Keratinocyte (primary cell): Measurements from ENCODE around the gene ITGA7. TPM values are rescaled to one million over a fixed set of nuclear protein-coding genes. Genes with fewer than 3 reads are reported as not detected.

Experiments used
- DNase-seq: peaks from one replicate; pipeline ENCODE4 v3.0.0-alpha.2; 2011; ENCODE audit warnings: low read depth, missing footprints, low spot score
- FAIRE-seq: peaks from 2 replicates; lab custom pipeline; 2011; peaks lifted over from hg19 to GRCh38; lab: Jason Lieb, UNC
- H2AFZ ChIP-seq: 2 replicates; pipeline ENCODE4 v1.6.0; 2012; ENCODE audit warnings: low read length, control low read depth, inconsistent platforms; ENCODE audit not compliant: control insufficient read depth
- H3K27ac ChIP-seq: 2 replicates; pipeline ENCODE4 v1.5.1; 2011; ENCODE audit warnings: low read length; ENCODE audit not compliant: control insufficient read depth, insufficient read depth
- H3K27me3 ChIP-seq: 3 replicates; pipeline ENCODE4 v1.6.0; 2011; ENCODE audit warnings: low read length; ENCODE audit not compliant: control insufficient read depth, insufficient read depth; ENCODE audit errors: extremely low read depth
- H3K36me3 ChIP-seq, 2 experiments: 2 replicates in 1 of 2; 3 replicates in 1 of 2; pipeline ENCODE4 v1.5.1; 2011; ENCODE audit warnings: low read length in 2 of 2, mild to moderate bottlenecking in 1 of 2; ENCODE audit not compliant: control insufficient read depth in 2 of 2, insufficient read depth in 2 of 2; ENCODE audit errors: extremely low read depth in 1 of 2
- H3K4me1 ChIP-seq: 3 replicates; pipeline ENCODE4 v1.5.1; 2011; ENCODE audit warnings: low read length; ENCODE audit not compliant: control insufficient read depth, insufficient read depth; ENCODE audit errors: extremely low read depth
- H3K4me2 ChIP-seq: 3 replicates; pipeline ENCODE4 v1.6.0; 2011; ENCODE audit warnings: low read depth, low read length; ENCODE audit not compliant: control insufficient read depth, insufficient read depth; ENCODE audit errors: extremely low read depth
- H3K4me3 ChIP-seq, 3 experiments: fragments of 200-600 bp in 1 of 3; sonication (generic) in 1 of 3; 2 replicates in 2 of 3; 3 replicates in 1 of 3; pipeline ENCODE4 v1.5.1; 2011 to 2016; ENCODE audit warnings: low read length in 3 of 3, mild to moderate bottlenecking in 3 of 3, control low read depth in 2 of 3, inconsistent platforms in 1 of 3, low read depth in 1 of 3, mixed read lengths in 1 of 3, mixed run types in 1 of 3, moderate library complexity in 1 of 3; ENCODE audit not compliant: control insufficient read depth in 2 of 3, insufficient read depth in 2 of 3; ENCODE audit errors: extremely low read depth in 1 of 3
- H3K79me2 ChIP-seq: 2 replicates; pipeline ENCODE4 v1.6.0; 2012; ENCODE audit warnings: low read length; ENCODE audit not compliant: control insufficient read depth, insufficient read depth
- H3K9ac ChIP-seq: 3 replicates; pipeline ENCODE4 v1.6.0; 2011; ENCODE audit warnings: low read length; ENCODE audit not compliant: control insufficient read depth, insufficient read depth; ENCODE audit errors: extremely low read depth
- H3K9me1 ChIP-seq: 3 replicates; pipeline ENCODE4 v1.6.0; 2011; ENCODE audit warnings: low read length; ENCODE audit not compliant: control insufficient read depth, insufficient read depth; ENCODE audit errors: extremely low read depth
- H3K9me3 ChIP-seq: 2 replicates; pipeline ENCODE4 v1.5.1; 2012; ENCODE audit warnings: low read depth, low read length; ENCODE audit not compliant: control insufficient read depth
- H4K20me1 ChIP-seq: 3 replicates; pipeline ENCODE4 v1.6.0; 2011; ENCODE audit warnings: low read length; ENCODE audit not compliant: control insufficient read depth, insufficient read depth; ENCODE audit errors: extremely low read depth
- CTCF ChIP-seq, 3 experiments: IDR thresholded peaks in 1 of 3; conservative IDR thresholded peaks in 1 of 3; optimal IDR thresholded peaks in 1 of 3; 2 replicates in 2 of 3; 3 replicates in 1 of 3; pipeline versions ENCODE3 to v1.5.1; 2011; ENCODE audit warnings: low read length in 3 of 3, mild to moderate bottlenecking in 3 of 3, moderate library complexity in 2 of 3, control low read depth in 1 of 3, inconsistent platforms in 1 of 3; ENCODE audit not compliant: insufficient read depth in 2 of 3; ENCODE audit errors: extremely low read depth in 1 of 3
- EZH2 ChIP-seq: IDR thresholded peaks from one replicate; pipeline ENCODE4 v1.6.1; 2012; ENCODE audit warnings: inconsistent platforms, mild to moderate bottlenecking, low read length, moderate library complexity
- dilution Hi-C: fragments of 300-500 bp; cut with MboI; formaldehyde crosslinking; loops from one replicate; pipeline ENCODE4 v1.7.0; 2020; ENCODE audit warnings: low sequenced_read_pairs; ENCODE audit not compliant: extremely low pct_ligation_motif_present
- polyA plus RNA-seq, 5 experiments: library from polyadenylated mRNA; depleted of rRNA in 3 of 5; stranded (reverse) in 3 of 5; stranded (forward) in 1 of 5; unstranded in 1 of 5; fragments of >200 nt; gene quantifications; 1 replicate in 1 of 5; 2 replicates in 3 of 5; 3 replicates in 1 of 5; pipeline versions ENCODE4 v1.2.1 to v1.2.3, GENCODE V29; 2011 to 2012; ENCODE audit warnings: missing spikeins in 2 of 5, low read depth in 1 of 5, low replicate concordance in 1 of 5

ITGA7 gene
- polyA plus RNA-seq, 1 donor (not counting 4 experiments of a cell fraction or from before 2014, with no cell fraction given): 0.04 TPM

- dilution Hi-C loops: no loop called here
- Histone ChIP-seq H2AFZ (peak within 1 kb of the TSS; percentile 85), H4K20me1 (no peaks in the 10 kb centered on the region), H3K4me3 (peak within 1 kb of the TSS; percentile 57 to 74 (median 72)), H3K4me1 (peaks cover 14% of the 10 kb centered on the region), H3K9ac (peak within 1 kb of the TSS; percentile 20), H3K9me1 (no peaks in the 10 kb centered on the region), H3K9me3 (no peaks in the 10 kb centered on the region), H3K4me2 (peak within 1 kb of the TSS; percentile 89), H3K36me3 (no peaks in the 10 kb centered on the region), H3K27me3 (no peaks in the 10 kb centered on the region), H3K79me2 (no peaks in the 10 kb centered on the region), H3K27ac (no peak within 1 kb of the TSS)
- DNase-seq (no peak), FAIRE-seq (no peak)
- TF ChIP-seq CTCF (optimal IDR thresholded peaks at IDR 0.05 in 1 of 3, IDR thresholded peaks at IDR 0.05 in 1 of 3, conservative IDR thresholded peaks at IDR 0.05 in 1 of 3; ENCODE audit: extremely low read depth in 1 of 3, insufficient read depth in 2 of 3, low read length in 3 of 3) (no peak), EZH2 (no peak)
Measured at GRCh38 chr12:55742719-55743405, 35.2 kb upstream of the ITGA7 start, which contains the start of gene GDF11. TSS of gene GDF11 (plus strand) at chr12:55743122. CDS start at chr12:55743317, 195 bp downstream.

GRCh38 chr12:55741931-55742680, 34.4 kb upstream of the ITGA7 start:
- Histone ChIP-seq H3K27ac (no peak overlapping the region), H3K4me3 (peak overlapping the region in 2 of 3 experiments; percentile 60 to 64), H3K9me3 (no peaks in the 10 kb centered on the region), H3K4me2 (peak overlapping the region; percentile 84), H3K9ac (peak overlapping the region; percentile 20), H3K9me1 (no peaks in the 10 kb centered on the region), H3K27me3 (no peaks in the 10 kb centered on the region), H4K20me1 (no peaks in the 10 kb centered on the region), H3K4me1 (peaks cover 15% of the 10 kb centered on the region), H2AFZ (peak overlapping the region; percentile 78), H3K79me2 (no peaks in the 10 kb centered on the region), H3K36me3 (no peaks in the 10 kb centered on the region)
- no peak for DNase-seq
- dilution Hi-C loops: no loop called here
- no peak for FAIRE-seq
- TF ChIP-seq CTCF (optimal IDR thresholded peaks at IDR 0.05 in 1 of 3, IDR thresholded peaks at IDR 0.05 in 1 of 3, conservative IDR thresholded peaks at IDR 0.05 in 1 of 3; ENCODE audit: extremely low read depth in 1 of 3, insufficient read depth in 2 of 3, low read length in 3 of 3) (no peak), EZH2 (no peak)
